ENCODE results near the gene SPACA9. TPM values are rescaled to one million over a fixed set of nuclear protein-coding genes. Genes with fewer than 3 reads are reported as not detected.

Gene SPACA9
- total RNA-seq, 4 donors from 2014 or later = 8.7 to 10.3 (median 9.9) TPM

GRCh38 chr9:132863096-132863495 lies 15.6 kb upstream of the SPACA9 start:
- Histone ChIP-seq H3K4me3 (no peak overlapping the region), H3K9me3 (no peaks in the 10 kb centered on the region), H3K36me3 (no peaks in the 10 kb centered on the region), H3K27me3 (no peaks in the 10 kb centered on the region), H3K4me1 (peaks cover 14% of the 10 kb centered on the region), H3K27ac (no peak overlapping the region)
- DNase-seq (ENCODE audit: low spot score in 2 of 2) = no peak
- 85% methylated on average over 12 of the region's 12 CpGs for WGBS
- TF ChIP-seq POLR2AphosphoS5 (IDR thresholded peaks at IDR 0.05) (no peak), CTCF (IDR thresholded peaks at IDR 0.05) (no peak), POLR2A (IDR thresholded peaks at IDR 0.05) (no peak), EP300 (IDR thresholded peaks at IDR 0.05) (no peak)

DNA sequence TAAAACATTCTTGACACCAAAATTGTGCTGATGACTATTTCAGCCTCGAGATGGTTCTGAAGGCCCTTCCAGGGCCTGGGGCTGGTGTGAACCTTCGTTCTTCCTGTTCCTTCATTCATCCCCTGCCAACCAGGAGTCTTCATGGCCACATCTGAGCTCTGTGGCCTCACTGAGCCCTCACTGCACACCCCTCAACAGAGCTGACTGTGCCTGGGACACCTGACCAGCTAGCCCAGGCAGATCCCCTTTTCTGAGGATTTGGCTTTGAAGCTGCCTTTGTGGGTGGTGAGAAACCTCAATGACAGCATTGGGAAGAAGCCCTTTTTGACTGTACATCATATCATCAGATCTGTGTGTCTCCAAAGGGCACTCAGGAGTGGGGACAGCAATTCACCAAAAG lies 14.4 kb upstream of the SPACA9 start:
- H3K27ac ChIP-seq = no peak overlapping the region
- H3K27me3 ChIP-seq = no peaks in the 10 kb centered on the region
- H3K9me3 ChIP-seq = no peaks in the 10 kb centered on the region
- TF ChIP-seq POLR2A (IDR thresholded peaks at IDR 0.05) (no peak), CTCF (IDR thresholded peaks at IDR 0.05) (no peak), EP300 (IDR thresholded peaks at IDR 0.05) (no peak), POLR2AphosphoS5 (IDR thresholded peaks at IDR 0.05) (no peak)
- 78% methylated on average over 2 of the region's 2 CpGs for WGBS
- no peaks in the 10 kb centered on the region for H3K36me3 ChIP-seq
- H3K4me1 ChIP-seq = peaks cover 5% of the 10 kb centered on the region
- no peak overlapping the region for H3K4me3 ChIP-seq
- DNase-seq (ENCODE audit: low spot score in 2 of 2) = no peak

DNA sequence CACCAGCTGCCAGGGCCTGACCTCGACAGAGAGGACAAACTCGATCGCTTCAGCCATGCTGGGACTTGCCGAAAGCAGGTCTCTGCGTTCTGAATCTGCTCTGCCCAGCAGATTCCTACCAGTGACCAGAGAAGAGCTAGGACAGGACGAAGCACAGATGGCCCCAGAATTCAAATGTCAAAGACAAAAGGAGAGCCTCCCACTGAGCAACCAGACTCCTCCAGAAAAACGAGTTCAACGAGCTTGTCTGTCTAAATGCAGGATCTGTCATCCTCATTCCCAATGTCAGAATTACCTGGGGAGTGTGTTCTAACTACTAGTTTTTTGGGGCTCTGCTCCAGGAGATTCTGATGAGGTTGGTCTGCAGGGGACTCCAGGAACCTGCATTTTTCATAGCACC lies 14.0 kb upstream of the SPACA9 start:
- no peaks in the 10 kb centered on the region for H3K27me3 ChIP-seq
- DNase-seq (ENCODE audit: low spot score in 2 of 2) = no peak
- H3K9me3 ChIP-seq = no peaks in the 10 kb centered on the region
- no peak overlapping the region for H3K27ac ChIP-seq
- peaks cover 5% of the 10 kb centered on the region for H3K4me1 ChIP-seq
- no peaks in the 10 kb centered on the region for H3K36me3 ChIP-seq
- TF ChIP-seq EP300 (IDR thresholded peaks at IDR 0.05) = no peak
- no peak for TF ChIP-seq POLR2A (IDR thresholded peaks at IDR 0.05)
- no peak for TF ChIP-seq CTCF (IDR thresholded peaks at IDR 0.05)
- no peak for TF ChIP-seq POLR2AphosphoS5 (IDR thresholded peaks at IDR 0.05)
- no peak overlapping the region for H3K4me3 ChIP-seq
- 54% methylated on average over 8 of the region's 8 CpGs for WGBS

DNA sequence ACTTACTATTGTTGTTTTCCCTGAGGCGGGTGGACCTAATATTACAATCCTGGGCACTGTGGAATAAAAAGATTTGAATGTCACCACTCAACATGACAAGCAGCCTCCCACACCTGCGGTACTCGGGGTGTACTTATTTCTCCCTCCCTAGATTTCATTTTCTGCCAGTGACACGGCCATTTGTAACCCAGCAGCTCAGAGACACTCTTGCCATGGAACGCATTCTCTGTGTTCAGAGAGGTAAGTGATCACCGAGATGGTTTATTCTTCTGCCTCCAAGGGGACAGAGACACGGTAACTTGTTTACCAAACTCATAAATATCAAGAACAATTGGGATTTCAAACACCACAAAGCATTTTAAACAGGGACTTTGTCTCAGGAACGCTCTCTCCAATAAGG lies 11.8 kb upstream of the SPACA9 start:
- Histone ChIP-seq H3K4me1 (peaks cover 20% of the 10 kb centered on the region), H3K9me3 (no peaks in the 10 kb centered on the region), H3K36me3 (no peaks in the 10 kb centered on the region), H3K4me3 (no peak overlapping the region), H3K27me3 (no peaks in the 10 kb centered on the region), H3K27ac (no peak overlapping the region)
- WGBS = 92% methylated on average over 8 of the region's 8 CpGs
- no peak for DNase-seq (ENCODE audit: low spot score in 2 of 2)
- TF ChIP-seq EP300 (IDR thresholded peaks at IDR 0.05) (no peak), CTCF (IDR thresholded peaks at IDR 0.05) (no peak), POLR2AphosphoS5 (IDR thresholded peaks at IDR 0.05) (no peak), POLR2A (IDR thresholded peaks at IDR 0.05) (no peak)

GRCh38 chr9:132869266-132869665 lies 9.4 kb upstream of the SPACA9 start:
- DNase-seq (ENCODE audit: low spot score in 2 of 2) = no peak
- WGBS = 92% methylated on average over 8 of the region's 9 CpGs
- H3K4me1 ChIP-seq = peaks cover 20% of the 10 kb centered on the region
- H3K27me3 ChIP-seq = no peaks in the 10 kb centered on the region
- no peaks in the 10 kb centered on the region for H3K36me3 ChIP-seq
- no peak overlapping the region for H3K27ac ChIP-seq
- no peaks in the 10 kb centered on the region for H3K9me3 ChIP-seq
- no peak for TF ChIP-seq CTCF (IDR thresholded peaks at IDR 0.05)
- TF ChIP-seq EP300 (IDR thresholded peaks at IDR 0.05) = no peak
- no peak for TF ChIP-seq POLR2AphosphoS5 (IDR thresholded peaks at IDR 0.05)
- no peak for TF ChIP-seq POLR2A (IDR thresholded peaks at IDR 0.05)
- no peak overlapping the region for H3K4me3 ChIP-seq

Measured in suprapubic skin (tissue), 4 donors.